Measurements from ENCODE around the gene C11orf91. TPM values are rescaled to one million over a fixed set of nuclear protein-coding genes. Genes with fewer than 3 reads are reported as not detected.
A peak's percentile ranks its signal among the peaks of the same experiment; 100 is the strongest.

C11orf91 gene
- total RNA-seq, 1 donor from 2014 or later = 0.75 TPM

DNA sequence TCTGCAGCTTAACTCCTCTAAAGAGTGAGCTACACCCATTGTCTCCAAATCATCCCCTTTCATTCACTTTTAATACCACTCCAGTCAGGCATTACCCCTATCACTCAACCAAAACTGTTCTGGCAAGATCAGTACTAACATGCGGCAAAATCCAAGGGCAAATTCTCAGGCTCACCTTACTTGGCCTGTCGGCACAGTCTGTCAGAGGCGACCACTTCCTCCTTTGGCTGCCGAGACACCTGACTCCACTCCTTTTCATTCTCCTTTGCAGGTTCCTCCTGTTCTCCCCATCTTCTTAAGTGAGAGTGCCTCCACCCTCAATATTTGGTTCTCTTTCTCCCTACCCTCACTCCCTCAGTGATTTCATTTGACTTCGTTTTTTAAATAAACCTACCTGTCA is 4.2 kb downstream of the C11orf91 start:
- H3K4me1 Mint-ChIP-seq (ENCODE audit: unreplicated experiment) = peaks cover 53% of the 10 kb centered on the region
- TF ChIP-seq, protein P1, sequence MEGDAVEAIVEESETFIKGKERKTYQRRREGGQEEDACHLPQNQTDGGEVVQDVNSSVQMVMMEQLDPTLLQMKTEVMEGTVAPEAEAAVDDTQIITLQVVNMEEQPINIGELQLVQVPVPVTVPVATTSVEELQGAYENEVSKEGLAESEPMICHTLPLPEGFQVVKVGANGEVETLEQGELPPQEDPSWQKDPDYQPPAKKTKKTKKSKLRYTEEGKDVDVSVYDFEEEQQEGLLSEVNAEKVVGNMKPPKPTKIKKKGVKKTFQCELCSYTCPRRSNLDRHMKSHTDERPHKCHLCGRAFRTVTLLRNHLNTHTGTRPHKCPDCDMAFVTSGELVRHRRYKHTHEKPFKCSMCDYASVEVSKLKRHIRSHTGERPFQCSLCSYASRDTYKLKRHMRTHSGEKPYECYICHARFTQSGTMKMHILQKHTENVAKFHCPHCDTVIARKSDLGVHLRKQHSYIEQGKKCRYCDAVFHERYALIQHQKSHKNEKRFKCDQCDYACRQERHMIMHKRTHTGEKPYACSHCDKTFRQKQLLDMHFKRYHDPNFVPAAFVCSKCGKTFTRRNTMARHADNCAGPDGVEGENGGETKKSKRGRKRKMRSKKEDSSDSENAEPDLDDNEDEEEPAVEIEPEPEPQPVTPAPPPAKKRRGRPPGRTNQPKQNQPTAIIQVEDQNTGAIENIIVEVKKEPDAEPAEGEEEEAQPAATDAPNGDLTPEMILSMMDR (IDR thresholded peaks at IDR 0.05) = no peak
- DNase-seq (ENCODE audit: extremely low spot score, unreplicated experiment) = no peak
- no peak overlapping the region for H3K4me3 Mint-ChIP-seq (ENCODE audit: unreplicated experiment)
- H3K27me3 Mint-ChIP-seq (ENCODE audit: unreplicated experiment) = no peaks in the 10 kb centered on the region
- H3K36me3 Mint-ChIP-seq (ENCODE audit: unreplicated experiment) = no peaks in the 10 kb centered on the region
- H3K9me3 Mint-ChIP-seq (ENCODE audit: unreplicated experiment) = no peaks in the 10 kb centered on the region
- no peak overlapping the region for H3K27ac Mint-ChIP-seq (ENCODE audit: unreplicated experiment)

- TF ChIP-seq, protein P1 (IDR thresholded peaks at IDR 0.05) = no peak
- Mint-ChIP-seq H3K4me3 (ENCODE audit: unreplicated experiment) (no peak overlapping the region), H3K9me3 (ENCODE audit: unreplicated experiment) (no peaks in the 10 kb centered on the region), H3K36me3 (ENCODE audit: unreplicated experiment) (no peaks in the 10 kb centered on the region), H3K27ac (ENCODE audit: unreplicated experiment) (peak overlapping the region; percentile 56), H3K4me1 (ENCODE audit: unreplicated experiment) (peaks cover 60% of the 10 kb centered on the region), H3K27me3 (ENCODE audit: unreplicated experiment) (no peaks in the 10 kb centered on the region)
- DNase-seq (ENCODE audit: extremely low spot score, unreplicated experiment) = no peak
These were observed 5.5 kb downstream of the C11orf91 start for GRCh38 chr11:33695051-33695566.

GRCh38 chr11:33694346-33695050 is 6.1 kb downstream of the C11orf91 start:
- H3K4me1 Mint-ChIP-seq (ENCODE audit: unreplicated experiment) = peaks cover 63% of the 10 kb centered on the region
- no peaks in the 10 kb centered on the region for H3K36me3 Mint-ChIP-seq (ENCODE audit: unreplicated experiment)
- H3K27ac Mint-ChIP-seq (ENCODE audit: unreplicated experiment) = peak overlapping the region; percentile 56
- H3K27me3 Mint-ChIP-seq (ENCODE audit: unreplicated experiment) = no peaks in the 10 kb centered on the region
- DNase-seq (ENCODE audit: extremely low spot score, unreplicated experiment) = no peak
- TF ChIP-seq, protein P1 (IDR thresholded peaks at IDR 0.05) = no peak
- H3K9me3 Mint-ChIP-seq (ENCODE audit: unreplicated experiment) = no peaks in the 10 kb centered on the region
- no peak overlapping the region for H3K4me3 Mint-ChIP-seq (ENCODE audit: unreplicated experiment)

- H3K27me3 Mint-ChIP-seq (ENCODE audit: unreplicated experiment) = no peaks in the 10 kb centered on the region
- H3K36me3 Mint-ChIP-seq (ENCODE audit: unreplicated experiment) = no peaks in the 10 kb centered on the region
- H3K4me3 Mint-ChIP-seq (ENCODE audit: unreplicated experiment) = no peak overlapping the region
- TF ChIP-seq, protein P1 (IDR thresholded peaks at IDR 0.05) = no peak
- DNase-seq (ENCODE audit: extremely low spot score, unreplicated experiment) = no peak
- H3K4me1 Mint-ChIP-seq (ENCODE audit: unreplicated experiment) = peaks cover 70% of the 10 kb centered on the region
- peak overlapping the region; percentile 98 for H3K27ac Mint-ChIP-seq (ENCODE audit: unreplicated experiment)
- H3K9me3 Mint-ChIP-seq (ENCODE audit: unreplicated experiment) = no peaks in the 10 kb centered on the region
These were observed 8.1 kb downstream of the C11orf91 start for GRCh38 chr11:33692541-33692940.

GRCh38 chr11:33692013-33692504 is 8.6 kb downstream of the C11orf91 start:
- TF ChIP-seq, protein P1 (IDR thresholded peaks at IDR 0.05) = no peak
- H3K27ac Mint-ChIP-seq (ENCODE audit: unreplicated experiment) = peak overlapping the region; percentile 98
- peaks cover 3% of the 10 kb centered on the region for H3K9me3 Mint-ChIP-seq (ENCODE audit: unreplicated experiment)
- H3K4me1 Mint-ChIP-seq (ENCODE audit: unreplicated experiment) = peaks cover 70% of the 10 kb centered on the region
- H3K36me3 Mint-ChIP-seq (ENCODE audit: unreplicated experiment) = no peaks in the 10 kb centered on the region
- H3K4me3 Mint-ChIP-seq (ENCODE audit: unreplicated experiment) = peak overlapping the region; percentile 65
- H3K27me3 Mint-ChIP-seq (ENCODE audit: unreplicated experiment) = no peaks in the 10 kb centered on the region
- no peak for DNase-seq (ENCODE audit: extremely low spot score, unreplicated experiment)
